AG08396 (cell line): ENCODE results near the gene LRRC27.
A peak's percentile ranks its signal among the peaks of the same experiment; 100 is the strongest.

Source experiments
- DNase-seq: peaks from one replicate; pipeline ENCODE4 v3.0.0; 2012; ENCODE audit warnings: low spot score, mixed read lengths

Gene LRRC27

DNA sequence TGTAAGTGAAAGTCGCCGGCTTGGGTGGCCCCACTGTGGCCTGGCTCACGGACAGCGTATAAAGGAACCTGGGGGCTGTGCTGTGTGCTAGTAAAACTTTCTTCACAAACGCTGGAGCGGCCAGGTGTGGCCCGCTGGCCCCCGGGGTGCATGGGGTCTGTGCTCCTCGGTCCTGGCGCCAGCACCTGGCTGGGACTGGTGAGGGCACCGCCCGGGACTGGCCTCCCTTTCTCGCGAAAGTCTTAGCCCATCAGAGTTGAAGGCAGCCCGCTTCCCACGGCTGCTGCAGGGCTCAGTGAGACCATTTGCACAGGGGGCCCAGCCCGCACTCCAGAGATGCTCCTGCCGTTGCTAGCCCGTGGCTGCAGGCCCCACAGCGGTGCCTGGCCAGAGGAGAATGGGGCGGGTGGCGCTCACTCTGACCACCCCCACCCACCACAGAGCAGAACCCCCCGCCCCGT lies 70.8 kb downstream of the LRRC27 start:
- no peak for DNase-seq

- DNase-seq: no peak
These were observed 71.6 kb downstream of the LRRC27 start for GRCh38 chr10:132403511-132404168.

GRCh38 chr10:132404169-132404880 lies 72.3 kb downstream of the LRRC27 start:
- no peak for DNase-seq

- DNase-seq: no peak
These were observed 73.0 kb downstream of the LRRC27 start for GRCh38 chr10:132404911-132405462.

DNA sequence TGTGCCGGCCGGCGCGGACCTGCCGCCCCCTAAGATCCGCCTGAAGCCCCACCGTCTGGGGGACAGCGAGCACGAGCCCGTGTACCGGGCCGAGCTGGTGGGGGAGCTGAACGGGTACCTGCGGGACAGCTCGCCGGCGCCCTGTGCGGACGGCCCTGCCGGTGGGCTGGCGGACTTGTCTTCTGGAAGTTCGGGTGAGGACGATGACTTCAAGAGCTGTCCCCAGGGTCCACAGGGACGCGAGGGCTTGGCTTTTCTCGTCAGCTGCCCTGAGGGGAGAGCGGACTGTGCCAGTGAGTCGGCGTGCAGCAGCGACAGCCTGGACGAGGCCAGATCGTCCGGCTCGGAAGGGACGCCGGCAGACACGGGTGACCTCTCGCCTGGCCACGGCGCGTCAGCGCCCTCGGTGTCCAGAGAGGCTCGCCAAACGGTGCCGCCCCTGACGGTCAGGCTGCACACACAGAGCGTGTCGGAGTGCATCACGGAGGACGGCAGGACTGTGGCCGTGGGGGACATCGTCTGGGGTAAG lies 73.5 kb downstream of the LRRC27 start:
- DNase-seq: no peak

DNA sequence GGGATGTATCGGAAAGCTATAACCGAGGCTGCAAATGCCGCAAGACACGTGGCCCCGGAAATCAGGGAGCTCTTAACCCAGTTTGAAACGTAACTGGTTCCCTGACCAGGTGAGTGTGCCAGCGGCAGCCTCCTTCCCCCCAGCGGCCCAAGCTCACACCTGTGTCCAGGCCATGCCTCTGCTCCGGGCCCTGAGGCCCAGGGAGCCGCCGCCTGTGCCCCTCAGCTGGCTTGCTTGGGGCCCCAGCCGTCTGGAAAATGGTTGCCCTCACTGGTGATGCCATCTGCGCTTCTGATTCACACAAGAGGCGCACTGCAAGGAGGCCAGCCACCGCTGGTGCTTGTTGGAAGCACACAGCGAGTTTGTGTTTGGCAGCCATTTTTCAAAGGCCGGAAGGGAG lies 74.2 kb downstream of the LRRC27 start:
- no peak for DNase-seq

DNA sequence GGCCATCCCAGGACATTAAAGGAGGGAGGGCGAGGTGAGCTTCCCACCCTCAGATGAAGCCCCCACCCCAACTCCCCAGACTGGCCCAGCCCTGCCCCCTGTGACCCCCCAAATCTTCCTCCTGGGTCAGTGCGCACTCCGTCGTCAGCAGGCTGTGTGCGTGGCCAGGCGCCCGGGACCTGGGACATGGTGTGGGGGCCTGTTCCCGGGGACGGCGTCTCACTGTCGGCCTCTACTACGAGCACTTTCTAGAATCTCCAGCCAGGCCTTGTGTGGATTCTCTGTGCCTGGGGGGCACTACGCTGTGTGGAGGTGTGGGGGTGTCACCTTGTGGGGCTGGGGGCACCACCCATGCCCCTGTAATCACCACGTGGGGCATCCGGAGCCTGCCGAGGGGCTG lies 74.8 kb downstream of the LRRC27 start:
- DNase-seq: no peak

DNA sequence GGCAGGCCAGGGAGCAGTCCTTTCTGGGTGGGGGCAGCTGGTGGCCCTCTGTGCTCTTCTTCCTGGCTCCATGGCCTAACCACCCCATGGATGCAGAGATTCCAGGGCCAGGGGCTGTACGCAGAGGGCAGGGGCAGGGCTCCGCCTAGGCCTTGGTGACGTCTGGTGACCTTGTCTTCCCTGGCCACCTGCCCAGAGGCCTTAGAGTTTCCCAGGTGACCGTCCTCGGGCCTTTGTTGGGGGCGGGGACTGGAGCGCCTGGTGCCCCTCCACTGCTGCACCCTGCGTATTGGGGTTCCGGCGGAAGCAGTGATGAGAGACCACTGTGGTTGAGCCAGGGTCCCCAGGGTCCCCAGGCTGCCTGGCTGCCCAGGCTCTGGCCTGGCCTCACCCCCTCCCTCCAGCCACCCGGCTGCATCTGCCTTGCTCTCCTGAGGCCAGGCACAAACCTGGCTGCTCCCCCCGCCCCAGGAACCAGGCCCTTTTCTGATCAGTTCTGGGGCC lies 75.3 kb downstream of the LRRC27 start:
- no peak for DNase-seq

DNA sequence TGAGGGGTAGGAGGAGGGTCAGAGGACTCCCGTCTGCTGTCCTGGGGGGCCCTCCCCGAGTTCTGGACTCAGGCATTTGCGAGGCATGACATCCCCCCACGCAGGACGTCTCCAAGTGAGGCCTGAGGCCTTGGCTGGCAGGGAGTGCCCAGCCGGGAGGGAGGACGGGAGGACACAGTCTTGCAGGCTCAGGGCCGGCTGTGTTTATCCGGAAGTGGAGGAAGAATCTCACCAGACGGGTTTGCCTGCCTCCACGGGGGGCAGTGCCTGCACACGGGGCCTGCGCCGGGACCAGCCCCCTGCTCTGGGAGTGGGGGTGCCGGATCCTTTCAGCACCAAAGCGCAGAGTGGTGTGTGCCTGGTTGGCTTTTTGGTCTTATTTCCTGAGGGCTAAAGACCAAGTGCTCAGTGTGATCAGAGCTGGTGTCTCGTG lies 75.9 kb downstream of the LRRC27 start:
- peak; percentile 72 for DNase-seq

DNA sequence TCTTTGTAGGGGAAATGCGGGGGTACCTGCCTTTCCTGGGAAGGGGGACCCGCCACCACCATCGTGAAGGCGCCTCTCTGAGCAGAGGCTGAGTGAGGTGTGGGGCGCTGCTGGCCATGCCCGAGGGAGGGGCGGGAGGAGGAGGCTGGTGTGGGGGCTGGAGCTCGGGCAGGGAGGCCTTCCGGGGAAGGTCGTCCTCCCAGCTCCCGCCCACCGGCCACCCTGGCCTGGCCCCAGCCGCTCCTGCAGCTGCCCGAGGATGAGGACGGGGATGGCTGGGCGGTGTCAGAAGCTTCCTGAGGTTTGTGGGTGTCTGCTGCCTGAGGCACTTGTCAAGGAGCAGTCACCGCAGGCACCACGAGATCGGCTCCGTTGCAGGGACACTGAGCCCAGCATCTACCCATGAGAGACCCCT lies 76.4 kb downstream of the LRRC27 start:
- DNase-seq: no peak

DNA sequence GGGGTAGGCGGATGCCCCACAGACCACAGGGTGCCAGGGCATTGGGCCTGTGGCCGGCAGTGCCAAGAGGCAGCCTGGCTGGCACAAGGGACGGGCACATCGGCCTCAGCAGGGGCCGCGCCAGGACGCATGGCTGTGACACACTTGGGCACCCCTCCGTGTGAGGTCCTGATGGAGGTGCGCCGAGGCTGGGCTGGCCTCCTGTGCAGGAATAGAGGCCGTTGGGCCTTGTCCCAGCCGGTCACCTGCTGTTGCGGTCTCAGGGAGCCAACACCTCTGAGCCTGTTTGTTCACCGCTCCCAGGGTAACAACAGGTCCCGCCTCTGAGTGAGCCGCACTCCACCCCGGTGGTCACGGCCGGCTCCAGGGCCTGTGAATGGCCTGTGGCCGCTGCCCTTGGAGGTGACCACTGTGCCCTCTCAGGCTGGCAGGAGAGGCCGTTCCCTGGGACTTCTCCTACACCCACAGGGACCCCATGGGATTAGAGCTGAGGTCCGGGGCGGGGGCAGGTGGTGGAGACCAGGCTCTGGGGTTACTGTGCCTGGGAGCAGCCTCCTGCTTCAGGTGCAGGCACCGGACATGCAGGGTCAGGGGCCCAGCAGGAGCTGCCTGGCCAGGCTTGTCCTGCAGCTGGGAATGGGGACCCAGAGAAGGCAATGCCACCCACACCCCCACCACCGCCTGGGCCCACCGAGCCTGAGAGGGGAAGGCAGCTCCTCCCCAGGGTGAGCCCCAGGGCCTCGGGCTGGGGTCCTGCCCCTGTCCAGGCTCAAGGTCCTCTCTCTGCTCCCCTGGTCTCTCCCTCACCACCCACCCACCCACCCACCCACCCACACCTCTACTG lies 77.1 kb downstream of the LRRC27 start:
- DNase-seq: no peak

DNA sequence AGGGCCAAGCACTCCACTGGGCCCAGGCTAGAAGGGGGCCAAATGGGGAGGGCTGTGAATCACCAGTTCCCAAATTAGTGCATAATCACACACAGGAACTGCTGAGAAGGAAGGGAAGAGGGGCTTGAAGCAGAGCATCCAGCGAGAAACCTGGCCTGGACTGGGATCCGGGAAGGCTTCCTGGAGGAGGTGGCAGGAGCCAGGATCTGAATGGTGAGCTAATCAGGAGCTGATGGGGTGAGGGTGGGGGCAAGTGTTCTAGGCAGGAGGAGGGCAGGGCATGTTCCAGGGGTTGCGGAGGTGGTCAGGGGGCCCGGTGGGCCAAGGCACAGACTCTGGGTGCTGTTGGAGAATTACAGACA lies 77.7 kb downstream of the LRRC27 start:
- no peak for DNase-seq

DNA sequence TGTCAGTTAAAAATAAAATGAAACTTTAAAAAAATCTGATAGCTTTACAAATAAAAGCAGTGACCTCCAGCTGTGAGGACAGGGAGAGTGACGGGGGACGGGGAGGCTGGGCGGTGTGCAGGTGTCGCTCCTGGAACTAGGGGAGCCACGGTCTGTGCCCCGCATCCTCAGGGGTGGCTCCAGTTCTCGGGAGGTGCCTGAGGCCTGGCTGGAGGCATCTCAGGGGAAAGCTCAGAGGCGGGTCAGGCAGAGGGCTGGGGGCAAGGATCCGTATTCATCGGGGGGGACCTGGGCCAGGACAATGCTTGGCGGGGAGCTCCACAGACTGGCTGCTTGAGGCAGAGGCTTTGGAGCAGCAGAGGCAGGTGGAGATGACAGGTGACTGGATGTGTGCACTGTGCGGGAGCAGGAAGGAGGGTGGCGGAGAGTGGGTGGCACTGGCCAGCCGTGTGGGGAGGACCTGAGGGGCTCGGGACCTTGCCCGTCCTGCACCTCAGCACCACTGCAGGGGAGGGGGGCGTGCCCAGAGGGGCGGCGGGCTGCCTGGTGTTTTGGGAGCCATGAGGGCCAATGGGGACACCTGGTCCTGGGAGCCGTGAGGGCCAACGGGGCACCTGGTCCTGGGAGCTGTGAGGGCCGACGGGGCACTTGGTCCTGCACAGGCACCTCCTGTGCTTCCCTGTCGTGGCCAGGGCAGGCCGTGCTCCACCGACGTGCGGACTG lies 78.2 kb downstream of the LRRC27 start:
- DNase-seq: no peak

GRCh38 chr10:132410779-132411532 lies 79.0 kb downstream of the LRRC27 start:
- DNase-seq: no peak

DNA sequence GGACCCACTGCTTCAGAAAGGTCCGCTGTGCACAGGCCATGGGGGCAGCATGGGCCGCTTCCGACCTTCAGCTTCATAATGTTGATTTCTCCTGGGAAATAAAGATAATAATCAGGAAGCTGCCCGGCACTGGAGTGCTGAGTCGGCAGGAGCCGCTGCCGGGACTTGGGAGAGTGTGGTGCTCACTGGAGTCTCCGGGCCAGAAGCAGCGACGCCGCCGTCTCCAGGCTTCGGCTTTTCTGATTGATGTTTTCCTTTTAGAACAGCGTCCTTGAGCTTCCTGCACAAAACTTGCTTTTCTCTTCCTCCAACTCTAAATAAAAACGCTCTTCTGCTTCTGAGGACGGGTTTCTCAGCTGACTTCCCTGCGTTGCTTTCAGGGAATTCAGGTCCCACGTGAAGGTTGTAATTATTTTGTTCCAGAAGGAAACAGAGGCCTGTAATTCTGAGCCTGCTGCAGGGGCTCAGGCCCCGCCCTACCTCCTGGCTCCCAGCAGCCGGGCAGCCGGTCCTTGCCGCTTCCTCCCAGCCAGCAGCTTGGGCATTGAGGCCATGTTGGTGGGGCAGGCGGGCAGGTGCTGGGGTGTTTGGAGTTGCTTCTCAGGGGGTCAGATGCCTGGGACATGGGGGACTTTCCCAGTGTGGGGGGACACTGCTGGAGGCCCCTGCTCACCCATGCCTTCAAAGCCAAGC lies 79.7 kb downstream of the LRRC27 start:
- DNase-seq: peak; percentile 78

- DNase-seq: no peak
These were observed 80.6 kb downstream of the LRRC27 start for GRCh38 chr10:132412316-132413192.

- DNase-seq: no peak
These were observed 81.5 kb downstream of the LRRC27 start for GRCh38 chr10:132413226-132414205.
